DOHH2 (cell line): ENCODE data around the gene ALCAM.
"Not testable (repeated sequence)": the region's sequence is repeated elsewhere in the genome, so short reads cannot be mapped to it uniquely, and the experiment has no call there.

Source experiments
- H3F3A ChIP-seq: fragments of 200-600 bp; sonication (generic), shearing (Covaris generic); 2 replicates; pipeline ENCODE4 v1.6.0; 2016; ENCODE audit warnings: antibody characterized with exemption, mild to moderate bottlenecking; ENCODE audit not compliant: control insufficient read depth, insufficient read depth
- H3K27ac ChIP-seq: fragments of 200-600 bp; sonication (generic); 2 replicates; pipeline ENCODE4 v1.5.1; 2014; ENCODE audit warnings: low read depth, mild to moderate bottlenecking, low read length, moderate library complexity
- H3K27me3 ChIP-seq: fragments of 200-600 bp; sonication (generic); 2 replicates; pipeline ENCODE4 v1.6.1; 2014; ENCODE audit warnings: mild to moderate bottlenecking, low read length, mixed read lengths; ENCODE audit not compliant: control insufficient read depth
- H3K36me3 ChIP-seq: fragments of 200-600 bp; sonication (generic); 2 replicates; pipeline ENCODE4 v1.6.1; 2014; ENCODE audit warnings: mild to moderate bottlenecking, low read length, moderate library complexity, mixed read lengths; ENCODE audit not compliant: control insufficient read depth
- H3K4me1 ChIP-seq: fragments of 200-600 bp; sonication (generic); 2 replicates; pipeline ENCODE4 v1.6.1; 2014; ENCODE audit warnings: mild to moderate bottlenecking, low read length, mixed read lengths; ENCODE audit not compliant: control insufficient read depth
- H3K4me2 ChIP-seq: fragments of 200-600 bp; sonication (generic); 2 replicates; pipeline ENCODE4 v1.6.0; 2014; ENCODE audit warnings: mild to moderate bottlenecking, low read length, moderate library complexity
- H3K4me3 ChIP-seq: fragments of 200-600 bp; sonication (generic); 2 replicates; pipeline ENCODE4 v1.5.1; 2014; ENCODE audit warnings: mild to moderate bottlenecking, low read length, mixed read lengths
- H3K79me2 ChIP-seq: fragments of 200-600 bp; sonication (generic); 2 replicates; pipeline ENCODE4 v1.6.1; 2014; ENCODE audit warnings: mild to moderate bottlenecking, low read length, mixed read lengths; ENCODE audit not compliant: control insufficient read depth
- H3K9me2 ChIP-seq: fragments of 200-600 bp; sonication (generic); replicated peaks from 2 replicates; pipeline ENCODE4 v1.6.1; 2014; ENCODE audit warnings: mild to moderate bottlenecking, low read length, mixed read lengths; ENCODE audit not compliant: control insufficient read depth
- H3K9me3 ChIP-seq: fragments of 200-600 bp; sonication (generic); 2 replicates; pipeline ENCODE4 v1.6.1; 2014; ENCODE audit warnings: antibody characterized with exemption, low read length, mixed read lengths; ENCODE audit not compliant: control insufficient read depth, insufficient read depth
- H4K20me1 ChIP-seq: fragments of 200-600 bp; sonication (generic); 2 replicates; pipeline ENCODE4 v1.6.0; 2014; ENCODE audit warnings: low read depth, mild to moderate bottlenecking, antibody characterized with exemption, low read length, moderate library complexity; ENCODE audit not compliant: control insufficient read depth, insufficient read depth
- CTCF ChIP-seq: fragments of 200-600 bp; sonication (generic); IDR thresholded peaks from one replicate; pipeline ENCODE4 v1.5.1; 2014; ENCODE audit warnings: antibody characterized with exemption, mild to moderate bottlenecking, low read depth, low read length; ENCODE audit not compliant: poor library complexity, severe bottlenecking
- EZH2phosphoT487 ChIP-seq: fragments of 200-600 bp; sonication (generic); IDR thresholded peaks from 2 replicates; pipeline ENCODE4 v1.6.1; 2017; ENCODE audit warnings: borderline replicate concordance, mild to moderate bottlenecking, antibody characterized with exemption, low read length, moderate library complexity, mixed read lengths

The ALCAM gene

GRCh38 chr3:105388176-105388575 lies 21.5 kb downstream of the ALCAM start:
- Histone ChIP-seq H4K20me1 (no peaks in the 10 kb centered on the region), H3K79me2 (peaks cover 33% of the 10 kb centered on the region)

GRCh38 chr3:105389759-105390158 lies 23.1 kb downstream of the ALCAM start:
- H3K9me3 ChIP-seq, H3K27ac ChIP-seq, H3K27me3 ChIP-seq, H3K36me3 ChIP-seq, H3F3A ChIP-seq, H3K4me2 ChIP-seq, H4K20me1 ChIP-seq, H3K4me3 ChIP-seq, H3K9me2 ChIP-seq: not testable (repeated sequence)
- Histone ChIP-seq H3K79me2 (peaks cover 41% of the 10 kb centered on the region), H3K4me1 (peaks cover 34% of the 10 kb centered on the region)

More at GRCh38 chr3:105388176-105388575, 21.5 kb downstream of the ALCAM start:
- Histone ChIP-seq H3K36me3 (no peaks in the 10 kb centered on the region), H3K9me3 (peaks cover 5% of the 10 kb centered on the region; the same call in 1 of the 2 replicates), H3K9me2 (no peaks in the 10 kb centered on the region), H3K27me3 (no peaks in the 10 kb centered on the region), H3F3A (peaks cover 2% of the 10 kb centered on the region; the same call in 1 of the 2 replicates), H3K4me2 (no peak overlapping the region; the same call in 1 of the 2 replicates), H3K4me1 (peaks cover 34% of the 10 kb centered on the region), H3K27ac (no peak overlapping the region), H3K4me3 (no peak overlapping the region)
- TF ChIP-seq CTCF (no peak), EZH2phosphoT487 (no peak)

GRCh38 chr3:105392598-105392997 lies 25.9 kb downstream of the ALCAM start:
- H3K9me2 ChIP-seq, H4K20me1 ChIP-seq, H3K27ac ChIP-seq, H3K27me3 ChIP-seq, H3F3A ChIP-seq, H3K4me3 ChIP-seq, H3K9me3 ChIP-seq, H3K4me1 ChIP-seq, H3K36me3 ChIP-seq, H3K4me2 ChIP-seq: not testable (repeated sequence)
- H3K79me2 ChIP-seq, result peaks cover 33% of the 10 kb centered on the region

GRCh38 chr3:105394177-105394576 lies 27.5 kb downstream of the ALCAM start:
- TF ChIP-seq EZH2phosphoT487 (no peak), CTCF (no peak)
- Histone ChIP-seq H3K4me3 (no peak overlapping the region), H3K27me3 (no peaks in the 10 kb centered on the region), H3K9me2 (no peaks in the 10 kb centered on the region), H3K4me1 (no peaks in the 10 kb centered on the region), H3K36me3 (no peaks in the 10 kb centered on the region), H3K9me3 (peaks cover 5% of the 10 kb centered on the region; the same call in 1 of the 2 replicates), H3K4me2 (no peak overlapping the region), H3K79me2 (peaks cover 36% of the 10 kb centered on the region), H3F3A (no peaks in the 10 kb centered on the region), H4K20me1 (no peaks in the 10 kb centered on the region), H3K27ac (no peak overlapping the region)
